Stimulated activated CD8-positive, alpha-beta memory T cell treated with anti-CD3 and anti-CD28 coated beads, Interleukin-2, amount 100 ng/mL, for 48 hours (primary cell): ENCODE measurements around the gene CRIP1.

Experiments used
- DNase-seq, 2 donors: peaks; one replicate each; pipeline ENCODE4 v3.0.0-alpha.2; 2020; ENCODE audit warnings: low read depth in 2 of 2

Gene CRIP1

DNA sequence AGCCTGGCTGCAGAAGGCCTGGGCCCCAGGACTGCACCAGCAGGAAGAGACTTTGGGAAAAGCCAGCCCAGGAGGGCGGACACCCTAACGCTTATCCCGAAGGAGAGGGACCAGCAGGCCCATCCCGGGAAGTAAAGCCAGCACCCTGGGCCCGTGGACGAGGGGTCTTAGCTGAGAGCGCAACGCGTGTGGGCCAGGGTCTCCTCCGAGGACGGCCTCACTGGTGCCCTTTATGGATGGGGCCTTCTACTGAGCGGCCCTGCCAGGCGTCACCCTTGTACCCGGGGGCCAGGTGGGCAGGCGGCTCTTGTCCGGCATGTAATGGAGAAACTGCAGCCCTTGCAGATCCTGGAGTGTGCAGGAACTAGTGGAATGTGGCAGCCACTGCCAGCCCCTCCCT, 18.4 kb downstream of the CRIP1 start:
- DNase-seq: no peak

DNA sequence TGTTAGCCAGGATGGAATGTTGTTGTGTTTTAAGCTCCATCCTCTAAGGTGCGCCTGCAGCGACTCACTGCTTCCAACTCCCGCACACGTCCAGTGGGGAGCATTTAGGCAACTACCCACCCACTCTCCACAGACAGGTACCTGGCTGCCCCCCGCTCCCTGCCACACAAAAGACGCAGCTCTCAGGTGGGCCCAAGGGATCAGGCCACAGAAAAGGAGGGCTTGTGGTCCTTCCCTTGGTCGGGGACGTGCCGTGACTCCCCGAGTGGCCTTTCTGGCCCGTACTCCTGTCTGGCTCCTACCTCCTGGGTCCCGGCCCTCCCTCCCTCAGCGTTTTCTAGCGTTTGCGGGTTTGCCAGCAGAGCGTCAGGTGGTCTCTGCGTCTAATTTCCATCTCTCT, 20.6 kb downstream of the CRIP1 start:
- DNase-seq: no peak

DNA sequence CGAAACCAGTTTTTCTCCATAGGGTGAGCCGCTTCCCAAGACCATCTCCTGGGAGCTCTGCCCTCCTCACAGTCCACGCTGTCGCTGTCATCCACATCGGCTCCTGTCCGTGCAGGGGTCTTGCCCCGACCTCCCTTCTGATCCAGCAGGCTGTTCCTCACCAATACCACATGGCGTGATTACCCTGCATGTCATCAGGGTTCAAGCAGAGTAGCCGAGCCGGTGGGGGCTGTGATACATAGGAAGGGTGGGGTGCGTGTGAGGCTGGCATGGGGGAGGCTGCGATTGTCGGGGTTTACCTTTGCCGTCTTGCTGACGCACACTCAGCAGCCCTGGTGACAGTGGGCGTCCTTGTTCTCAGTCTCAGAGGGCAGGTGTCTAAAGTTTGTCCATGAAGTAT, 21.4 kb downstream of the CRIP1 start:
- DNase-seq: no peak

DNA sequence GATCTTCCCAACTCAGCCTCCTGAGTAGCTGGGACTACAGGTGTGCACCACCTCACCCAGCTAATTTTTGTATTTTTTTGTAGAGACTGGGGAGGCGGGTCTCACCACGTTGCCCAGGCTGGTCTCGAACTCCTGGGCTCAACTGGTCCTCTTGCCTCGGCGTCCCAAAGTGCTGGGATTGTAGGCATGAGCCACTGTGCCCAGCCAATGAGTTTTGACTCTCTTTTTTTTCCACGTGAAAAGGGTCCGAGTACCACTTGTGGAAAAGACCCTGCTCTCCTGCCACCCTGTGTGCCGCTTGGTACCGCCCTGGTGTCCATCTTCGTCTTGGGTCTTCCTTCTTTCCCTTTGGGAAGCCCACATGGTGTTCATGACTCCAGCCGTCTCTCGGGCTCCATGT, 21.9 kb downstream of the CRIP1 start:
- DNase-seq: no peak

DNA sequence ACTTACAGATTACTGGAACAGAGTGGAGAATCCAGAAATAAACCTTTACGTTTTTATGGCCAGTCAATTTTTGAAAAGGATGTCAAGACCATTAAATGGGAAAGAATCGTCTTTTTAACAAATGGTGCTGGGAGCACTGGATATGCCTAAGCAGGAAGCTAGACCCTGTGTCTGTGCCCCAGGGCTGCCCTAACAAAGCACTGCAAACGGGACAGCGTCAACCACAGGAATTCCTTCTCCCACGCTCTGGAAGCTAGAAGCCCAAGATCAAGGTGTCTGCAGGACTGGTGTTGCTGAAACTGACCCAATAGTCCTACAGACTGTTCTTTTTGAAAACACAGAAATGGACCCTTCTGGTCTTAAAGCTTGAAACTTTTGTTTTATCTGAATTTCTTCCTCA, 30.4 kb downstream of the CRIP1 start:
- DNase-seq: no peak

DNA sequence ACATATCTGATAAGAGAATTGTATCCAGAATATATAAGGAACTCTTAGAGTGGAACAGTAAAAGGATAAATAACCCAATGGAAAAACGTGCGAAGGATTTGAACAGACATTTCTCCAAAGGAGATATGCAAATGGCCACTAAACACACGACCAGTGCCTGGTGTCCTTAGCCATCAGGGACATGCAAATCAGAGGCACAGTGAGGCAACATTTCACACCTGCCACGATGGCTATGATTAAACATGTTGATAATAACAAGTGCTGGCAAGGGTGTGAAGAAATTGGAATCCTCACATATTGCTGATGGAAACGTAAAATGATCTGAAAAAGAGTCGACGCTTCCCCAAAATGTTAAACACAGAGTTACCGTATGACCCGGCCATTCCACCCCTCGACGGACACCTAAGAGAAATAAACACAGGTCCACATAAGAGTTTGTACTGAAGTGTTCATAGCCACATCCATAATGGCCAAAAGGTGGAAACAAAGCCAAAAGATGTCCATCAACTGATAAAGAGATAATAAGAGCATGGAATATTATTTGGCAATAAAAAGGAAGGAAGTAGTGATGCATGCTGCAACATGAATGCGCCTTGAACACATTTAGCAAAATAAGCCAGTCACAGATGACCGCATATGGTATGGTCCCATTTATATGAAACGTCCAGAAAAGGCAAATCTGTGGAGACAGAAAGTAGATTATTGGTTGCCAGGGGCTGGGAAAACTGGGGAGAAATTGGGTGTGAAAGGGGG, 33.4 kb downstream of the CRIP1 start:
- no peak for DNase-seq

DNA sequence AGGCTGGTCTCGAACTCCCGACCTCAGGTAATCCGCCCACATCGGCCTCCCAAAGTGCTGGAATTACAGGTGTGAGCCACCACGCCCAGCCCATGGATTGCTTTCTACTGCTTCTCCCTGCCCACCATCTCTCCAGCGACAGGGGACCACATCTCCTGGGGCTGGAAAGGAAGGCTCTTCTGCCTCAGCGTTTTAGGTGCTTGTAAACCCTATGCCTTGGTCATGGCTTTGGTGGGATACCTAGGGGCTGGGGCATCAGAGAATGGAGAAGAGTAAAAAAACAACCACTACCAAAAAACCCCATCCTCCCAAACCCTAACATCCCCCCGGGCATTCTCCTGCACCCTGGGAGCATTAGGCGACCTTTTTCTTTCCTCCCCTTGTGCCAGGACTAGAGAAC, 38.6 kb downstream of the CRIP1 start:
- no peak for DNase-seq

DNA sequence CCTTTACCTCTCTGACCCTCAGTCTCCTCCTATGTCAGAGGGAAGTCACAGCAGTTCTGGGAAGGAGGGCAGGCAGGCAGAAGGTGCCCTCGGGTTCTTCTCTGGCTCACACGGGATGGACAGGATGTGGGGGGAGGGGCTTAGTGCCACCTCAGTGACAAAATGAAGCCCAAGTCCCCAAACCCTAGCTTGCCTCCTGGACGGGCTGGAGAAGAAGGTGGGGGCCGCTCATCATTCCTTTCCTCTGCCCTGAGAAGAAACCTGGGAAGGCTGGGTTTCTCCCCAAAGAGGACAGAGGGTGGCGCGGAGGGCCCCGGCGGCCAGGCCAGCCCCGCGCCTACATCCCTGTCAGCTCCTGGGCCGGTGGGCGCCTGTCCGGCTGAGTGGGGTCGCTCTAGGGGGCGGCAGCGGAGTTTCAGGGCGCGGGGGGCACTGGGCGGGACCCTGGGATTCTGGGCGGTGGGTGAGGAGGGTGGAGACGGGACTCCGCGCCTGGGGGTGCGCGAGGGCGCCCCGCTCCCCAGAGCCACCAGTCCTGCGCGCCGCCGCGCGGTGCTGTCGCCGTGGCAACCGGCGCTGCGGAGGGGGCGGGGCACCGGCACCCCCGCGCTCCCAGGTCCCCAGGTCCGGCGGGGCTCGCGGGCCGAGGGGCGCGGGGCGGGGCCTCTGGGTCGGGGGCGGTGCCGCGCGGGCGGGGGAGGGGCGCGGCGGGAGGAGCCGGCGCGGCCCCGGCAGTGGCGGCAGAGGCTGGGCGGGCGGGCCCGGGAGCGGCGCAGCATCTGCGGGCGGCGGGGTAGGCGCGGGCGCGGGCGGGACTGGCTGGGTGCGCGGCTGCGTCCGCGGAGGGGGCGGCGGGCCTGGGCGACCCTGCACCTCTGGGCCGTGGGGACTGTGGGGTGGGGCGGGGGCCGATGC, 39.4 kb downstream of the CRIP1 start, which contains the start of gene TMEM121:
TSS of gene TMEM121 (plus strand) at position 723 of the 915 bp plus-strand sequence. CDS start 2,252 bp downstream, outside the sequence.
- DNase-seq: no peak

DNA sequence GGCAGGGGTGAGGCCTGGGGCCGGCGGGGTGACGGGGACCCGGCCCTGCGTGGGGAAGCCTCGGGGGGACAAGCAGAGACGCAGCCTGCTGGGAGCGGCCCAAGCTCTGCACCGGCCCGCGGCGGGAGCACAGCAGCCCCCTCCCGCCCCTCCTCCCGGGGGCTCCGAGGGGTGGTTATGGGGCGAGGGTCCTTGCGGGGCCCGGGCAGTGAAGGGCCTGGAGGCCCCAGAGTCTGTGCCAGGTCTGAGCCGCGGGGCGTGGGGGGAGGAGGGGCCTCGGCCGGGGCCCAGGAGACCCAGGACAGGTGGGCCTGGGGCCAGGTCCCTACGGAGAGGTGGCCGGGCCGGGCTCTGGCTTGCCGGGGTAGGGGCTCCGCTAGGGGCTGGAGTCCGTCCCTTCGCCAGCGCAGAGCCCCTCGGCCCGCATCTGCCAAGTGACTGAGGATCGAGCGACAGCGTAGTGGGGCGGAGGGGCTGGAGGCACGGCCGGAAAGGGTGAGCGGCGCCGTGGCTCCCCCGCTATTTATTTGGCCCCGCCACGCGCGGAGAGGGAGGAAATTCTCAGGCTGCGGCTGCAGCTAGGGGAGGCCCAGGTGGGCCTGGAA, 40.2 kb downstream of the CRIP1 start:
- no peak for DNase-seq

DNA sequence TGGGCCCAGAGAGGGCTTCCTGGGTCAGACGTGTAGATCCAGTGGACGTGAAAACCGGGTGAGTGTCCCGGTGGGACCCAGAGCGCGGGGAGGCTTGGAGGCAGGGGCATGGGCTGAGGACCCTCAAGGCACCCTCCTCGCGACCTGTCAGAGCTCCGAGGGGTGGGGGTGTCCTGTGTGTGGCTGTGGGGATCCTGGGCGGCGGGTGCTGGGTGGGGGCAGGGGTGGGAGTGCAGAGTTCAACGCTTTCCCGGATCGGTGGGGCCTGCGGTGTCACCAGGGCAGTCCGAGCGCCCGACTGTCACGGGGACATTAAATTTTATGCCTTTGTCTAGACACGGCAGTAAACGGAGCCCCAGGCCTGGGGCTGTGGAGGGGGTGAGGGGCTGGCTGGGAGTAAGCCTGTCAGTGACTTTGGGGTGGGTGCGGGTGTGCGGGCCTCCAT, 40.7 kb downstream of the CRIP1 start:
- no peak for DNase-seq

DNA sequence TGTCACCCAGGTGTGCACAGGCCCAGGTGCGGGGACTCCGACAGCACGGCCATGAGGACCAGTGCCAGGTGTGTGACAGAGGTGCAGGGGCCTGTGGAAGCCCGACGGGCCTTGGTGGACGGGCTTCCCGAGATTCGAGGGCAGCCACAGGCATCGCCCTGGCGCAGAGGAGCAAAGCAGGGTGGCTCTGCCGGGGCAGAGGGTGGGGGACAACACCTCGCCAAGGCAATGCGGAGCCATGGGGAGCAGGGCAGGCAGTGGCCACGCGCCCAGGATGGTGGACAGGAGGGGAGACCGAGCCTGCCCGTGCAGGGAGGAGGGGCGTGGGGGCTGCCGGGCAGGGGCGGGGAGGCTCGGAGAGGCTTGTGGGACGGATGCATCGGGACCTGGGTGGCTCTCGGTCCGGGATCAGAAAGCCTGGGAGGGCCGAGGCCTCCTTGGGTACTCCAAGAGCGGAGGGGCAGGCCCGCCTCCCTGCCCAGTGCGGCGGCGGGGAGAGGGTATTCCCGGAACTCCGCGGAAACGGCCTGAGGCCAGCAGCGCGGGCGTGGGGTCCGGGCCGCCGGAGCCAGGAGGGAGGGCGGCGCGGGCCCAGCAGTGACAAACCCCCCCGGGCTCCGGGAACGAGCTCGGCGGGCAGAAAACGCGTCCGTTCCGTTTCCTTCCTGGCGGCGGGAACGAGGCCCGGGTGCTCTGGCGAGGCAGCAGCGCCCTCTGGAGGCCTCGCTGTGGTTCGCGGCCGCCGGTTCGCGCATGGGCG, 41.3 kb downstream of the CRIP1 start:
- peak; percentile 73 to 79 for DNase-seq

DNA sequence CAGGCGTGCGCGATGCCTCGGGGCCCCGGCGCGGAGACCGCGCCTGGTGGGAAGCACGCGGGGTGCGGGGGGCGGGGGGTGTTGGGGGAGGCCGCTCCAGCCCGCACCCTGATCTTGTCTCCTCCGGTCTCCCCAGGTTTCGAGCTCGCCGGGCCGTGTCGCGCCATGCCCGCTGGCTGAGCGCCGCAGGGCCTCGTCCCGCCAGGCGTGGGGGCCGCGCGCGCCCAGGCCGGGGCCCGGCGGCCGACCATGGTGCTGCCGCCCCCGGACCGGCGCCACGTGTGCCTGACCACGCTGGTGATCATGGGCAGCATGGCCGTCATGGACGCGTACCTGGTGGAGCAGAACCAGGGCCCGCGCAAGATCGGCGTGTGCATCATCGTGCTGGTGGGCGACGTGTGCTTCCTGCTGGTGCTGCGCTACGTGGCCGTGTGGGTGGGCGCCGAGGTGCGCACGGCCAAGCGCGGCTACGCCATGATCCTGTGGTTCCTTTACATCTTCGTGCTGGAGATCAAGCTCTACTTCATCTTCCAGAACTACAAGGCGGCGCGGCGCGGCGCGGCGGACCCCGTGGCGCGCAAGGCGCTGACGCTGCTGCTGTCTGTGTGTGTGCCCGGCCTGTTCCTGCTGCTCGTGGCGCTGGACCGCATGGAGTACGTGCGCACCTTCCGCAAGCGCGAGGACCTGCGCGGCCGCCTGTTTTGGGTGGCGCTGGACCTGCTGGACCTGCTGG, 42.1 kb downstream of the CRIP1 start:
- peak in 1 of 2 donors; percentile 48 for DNase-seq

DNA sequence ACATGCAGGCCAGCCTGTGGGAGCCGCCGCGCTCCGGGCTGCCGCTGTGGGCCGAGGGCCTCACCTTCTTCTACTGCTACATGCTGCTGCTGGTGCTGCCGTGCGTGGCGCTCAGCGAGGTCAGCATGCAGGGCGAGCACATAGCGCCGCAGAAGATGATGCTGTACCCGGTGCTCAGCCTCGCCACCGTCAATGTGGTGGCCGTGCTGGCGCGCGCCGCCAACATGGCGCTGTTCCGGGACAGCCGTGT, 42.6 kb downstream of the CRIP1 start:
- DNase-seq: no peak

DNA sequence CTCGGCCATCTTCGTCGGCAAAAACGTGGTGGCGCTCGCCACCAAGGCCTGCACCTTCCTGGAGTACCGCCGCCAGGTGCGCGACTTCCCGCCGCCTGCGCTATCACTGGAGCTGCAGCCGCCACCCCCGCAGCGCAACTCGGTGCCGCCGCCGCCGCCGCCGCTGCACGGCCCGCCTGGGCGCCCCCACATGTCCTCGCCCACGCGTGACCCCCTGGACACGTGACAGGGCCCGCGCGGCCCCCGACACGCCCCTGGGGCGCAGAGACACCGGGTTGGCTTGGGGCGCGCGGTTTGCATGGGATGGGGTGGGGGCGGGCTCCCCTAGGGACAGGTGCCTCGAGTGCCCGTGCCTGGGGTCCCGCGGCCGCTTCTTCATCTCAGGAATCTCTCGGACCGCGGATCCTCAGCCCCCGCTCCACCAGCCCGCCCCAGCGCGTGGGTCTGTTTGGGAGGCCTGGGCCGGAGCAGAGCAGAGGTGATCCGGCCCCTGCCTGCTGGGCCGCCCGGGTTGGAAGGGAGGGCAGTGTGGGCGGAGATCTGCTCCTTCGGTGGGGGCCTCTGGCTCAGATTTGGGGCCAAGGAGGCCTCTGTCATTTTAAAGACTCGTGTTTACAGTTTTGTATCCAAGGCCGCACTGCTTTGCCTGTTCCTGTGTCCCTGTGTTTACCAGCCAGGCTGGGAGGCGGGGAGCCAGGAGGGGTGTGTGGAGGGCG, 43.0 kb downstream of the CRIP1 start:
- DNase-seq: no peak

DNA sequence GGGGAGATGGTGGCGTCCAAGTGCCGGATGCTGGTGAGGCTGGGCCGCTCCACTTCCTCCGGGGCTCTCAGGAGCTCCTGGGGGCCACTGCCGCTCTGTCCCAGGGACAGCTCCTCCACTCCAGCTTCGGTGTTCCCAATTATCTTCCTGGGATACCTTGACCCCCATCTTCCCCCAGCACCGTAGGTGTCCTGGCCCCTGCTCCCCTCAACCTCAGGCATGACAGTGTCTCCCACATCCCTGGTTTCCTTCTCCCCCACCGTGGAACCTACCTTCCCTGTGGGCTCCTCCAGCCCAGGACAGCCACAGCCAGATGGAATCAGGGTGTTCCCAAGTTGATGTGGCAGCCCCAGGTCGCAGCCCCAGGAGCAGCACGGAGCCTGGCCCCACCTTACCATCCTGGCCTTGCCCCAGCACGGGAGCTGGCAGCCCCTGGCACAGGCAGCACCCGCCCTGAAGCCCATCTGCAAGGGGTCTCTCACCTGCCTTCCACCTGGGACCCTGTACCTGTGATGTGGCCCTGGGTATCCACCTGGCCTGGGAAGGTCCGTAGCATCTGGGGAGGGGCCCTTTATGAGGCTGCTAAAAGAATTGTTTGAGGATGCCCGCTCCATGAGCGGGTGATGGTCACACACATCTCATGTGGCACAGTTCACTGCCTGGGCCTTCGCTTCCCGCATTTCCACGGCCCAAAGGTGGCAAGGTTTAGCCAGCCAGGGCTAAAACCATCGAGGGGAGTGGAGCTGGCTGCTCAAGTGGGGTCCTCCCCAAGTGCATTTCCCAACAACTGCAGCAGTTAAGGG, 43.8 kb downstream of the CRIP1 start:
- no peak for DNase-seq

DNA sequence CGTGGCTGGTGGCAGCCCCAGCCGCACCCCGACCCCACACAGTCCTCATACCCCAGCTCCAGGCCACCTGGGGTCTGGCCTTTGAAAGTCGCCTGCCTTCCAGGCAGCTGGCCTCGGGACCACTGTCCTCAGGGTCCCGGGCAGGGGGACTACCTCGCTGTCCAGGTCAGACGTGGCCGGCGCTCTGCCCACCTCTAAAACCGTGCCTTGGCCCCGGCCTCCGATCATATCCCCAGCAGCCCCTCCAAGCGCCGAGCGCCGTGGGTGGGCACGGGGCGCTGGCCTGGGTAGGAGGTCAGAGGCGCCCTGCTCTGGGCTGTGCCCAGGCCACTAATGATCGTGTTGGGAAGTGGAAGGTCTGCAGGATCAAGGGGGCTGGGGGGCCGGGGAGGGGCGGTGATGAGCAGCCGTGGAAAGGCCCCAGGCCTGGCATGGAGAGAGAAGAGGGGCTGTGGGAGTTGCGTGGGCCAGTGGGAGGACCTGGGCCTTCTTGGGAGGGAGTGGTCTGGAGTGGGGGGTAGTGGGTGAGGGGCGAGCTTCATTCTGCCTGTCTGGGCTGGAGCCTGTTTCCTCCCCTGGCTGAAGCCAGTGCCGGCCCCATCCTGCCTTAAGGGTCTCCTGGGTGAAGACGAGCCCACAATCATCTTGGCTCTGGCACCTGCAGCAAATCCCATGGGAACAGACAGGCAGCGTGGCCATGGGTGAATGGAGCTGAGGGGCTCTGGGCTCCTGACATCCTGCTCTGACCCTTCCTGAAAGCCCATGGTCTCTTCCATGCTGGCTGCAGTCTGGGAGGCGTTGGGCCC, 44.6 kb downstream of the CRIP1 start:
- DNase-seq: no peak

DNA sequence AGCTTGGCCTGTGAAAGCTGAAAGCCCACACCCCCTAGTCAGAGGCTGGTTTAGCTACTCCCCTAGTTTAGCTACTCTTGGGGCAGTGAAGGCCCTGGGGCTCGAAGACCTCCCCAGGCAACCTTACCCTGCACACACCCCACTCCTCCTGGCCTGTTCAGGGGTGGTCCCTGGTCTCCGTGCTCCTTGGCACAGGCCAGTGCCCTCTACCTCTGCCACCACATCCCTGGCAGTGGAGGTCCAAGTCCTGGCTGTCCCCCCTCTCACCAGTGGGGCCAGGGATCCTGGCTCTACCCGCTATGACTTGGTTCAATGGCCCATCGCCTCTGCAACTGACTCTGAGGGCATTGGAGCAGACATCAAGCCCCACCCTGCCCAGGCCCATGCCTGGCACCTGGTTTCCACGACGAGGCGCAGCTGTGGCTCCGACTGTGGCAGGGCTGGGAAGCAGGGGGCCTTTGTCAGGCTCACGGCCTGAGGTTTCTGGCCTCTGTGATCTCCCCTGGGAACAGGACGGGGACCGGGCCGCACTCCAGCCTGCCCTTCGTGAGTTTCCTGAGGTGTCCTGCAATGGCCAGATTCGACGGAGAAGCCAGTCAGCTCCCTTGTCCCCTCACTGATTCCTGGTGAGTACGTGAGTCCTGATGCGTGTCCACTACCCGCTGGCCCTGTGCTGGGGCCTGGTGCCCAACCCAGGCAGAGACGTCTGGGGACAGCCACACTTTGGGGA, 45.4 kb downstream of the CRIP1 start:
- no peak for DNase-seq

DNA sequence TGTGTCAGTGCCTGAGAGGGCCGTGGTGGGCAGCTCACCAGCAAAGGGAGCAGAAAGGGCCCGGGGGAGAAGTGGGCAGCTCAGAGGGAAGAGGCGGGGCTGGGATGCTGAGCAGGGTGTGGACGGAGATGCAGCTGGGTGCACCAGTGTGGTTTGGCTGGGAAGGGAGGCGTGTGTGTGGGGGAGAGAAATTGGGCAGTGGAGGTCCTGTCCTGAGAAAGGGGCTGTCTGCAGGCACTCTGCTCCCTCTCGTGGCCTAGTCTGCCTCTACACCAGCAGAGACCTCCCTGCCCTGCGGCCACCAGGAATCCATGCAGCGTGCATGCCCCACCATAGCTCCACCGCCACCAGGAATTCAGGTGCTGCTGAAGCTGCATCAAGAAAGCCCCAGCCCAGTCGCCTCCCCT, 46.1 kb downstream of the CRIP1 start:
- no peak for DNase-seq
